K562 (cell line): Measurements from ENCODE around the gene SLFN14. TPM values are rescaled to one million over a fixed set of nuclear protein-coding genes. Genes with fewer than 3 reads are reported as not detected.

ENCODE experiments used
- ATAC-seq: fragments of 200-7000 bp; cut with Tn5 transposase; 3 replicates; pipeline ENCODE4 v1.9.1; 2020; ENCODE audit warnings: moderate library complexity
- BruUV-seq: library from RNA; stranded (reverse); fragments of 400-500 nt; replicated peaks from 2 replicates; lab custom pipeline; 2021; lab: Mats Ljungman, UMichigan
- CTCF ChIA-PET: fragments of 300-600 bp; formaldehyde crosslinking; extraction: SDS; loops from one replicate; lab custom pipeline; 2021; ENCODE audit warnings: low intra/inter-chr PET ratio; lab: Yijun Ruan, JAX
- POLR2A ChIA-PET: fragments of 300-600, 350-650 bp; sonication (Branson Sonifier 250); formaldehyde crosslinking; extraction: SDS; loops from one replicate; lab custom pipeline; 2021; ENCODE audit warnings: antibody characterized with exemption, inconsistent platforms; lab: Yijun Ruan, JAX
- DNase-seq, 4 experiments: peaks; one replicate each; pipeline versions ENCODE4 v3.0.0 to v3.0.0-alpha.2; 2011 to 2018; ENCODE audit warnings: low spot score in 3 of 4, mixed read lengths in 3 of 4; ENCODE audit errors: extremely low read depth in 1 of 4
- FAIRE-seq: peaks from 2 replicates; lab custom pipeline; 2011; peaks lifted over from hg19 to GRCh38; lab: Jason Lieb, UNC
- H2AFZ ChIP-seq: 2 replicates; pipeline ENCODE4 v1.6.0; 2011; ENCODE audit warnings: low read depth, low read length, control low read depth, inconsistent platforms
- H3K27ac ChIP-seq: fragments of 200-600 bp; 3 replicates; pipeline ENCODE4 v1.8.0; 2011; ENCODE audit warnings: low read depth, mild to moderate bottlenecking, control low read depth, inconsistent platforms, low read length, moderate library complexity, mixed read lengths; ENCODE audit errors: extremely low read depth
- H3K27me3 ChIP-seq, 2 experiments: fragments of 300-600 bp in 1 of 2; 2 replicates in 1 of 2; 3 replicates in 1 of 2; pipeline versions ENCODE4 v1.6.0 to v1.8.0; 2011; ENCODE audit warnings: inconsistent platforms in 2 of 2, low read length in 2 of 2, mild to moderate bottlenecking in 1 of 2, mixed read lengths in 1 of 2, moderate library complexity in 1 of 2; ENCODE audit not compliant: control insufficient read depth in 2 of 2, insufficient read depth in 2 of 2
- H3K36me3 ChIP-seq: fragments of 300-600 bp; 3 replicates; pipeline ENCODE4 v1.8.0; 2011; ENCODE audit warnings: mild to moderate bottlenecking, low read length, inconsistent platforms; ENCODE audit not compliant: control insufficient read depth, insufficient read depth
- H3K4me1 ChIP-seq, 2 experiments: fragments of 200-600 bp in 1 of 2; replicated peaks in 1 of 2; 2 replicates in 1 of 2; 3 replicates in 1 of 2; pipeline versions ENCODE4 v1.5.1 to v1.8.0; 2011; ENCODE audit warnings: inconsistent platforms in 2 of 2, low read length in 2 of 2, mild to moderate bottlenecking in 1 of 2, mixed read lengths in 1 of 2, moderate library complexity in 1 of 2; ENCODE audit not compliant: control insufficient read depth in 2 of 2, insufficient read depth in 2 of 2
- H3K4me2 ChIP-seq: 2 replicates; pipeline ENCODE4 v1.6.1; 2011; ENCODE audit warnings: low read length, control low read depth, inconsistent platforms, mixed read lengths; ENCODE audit not compliant: insufficient read depth
- H3K4me3 ChIP-seq: fragments of 200-600 bp; sonication (generic), shearing (Covaris generic); 2 replicates; pipeline ENCODE4 v1.5.1; 2016; ENCODE audit warnings: control low read depth, inconsistent platforms
- H3K79me2 ChIP-seq: fragments of 200-600 bp; 3 replicates; pipeline ENCODE4 v1.8.0; 2011; ENCODE audit warnings: low read length, inconsistent platforms; ENCODE audit not compliant: control insufficient read depth, insufficient read depth
- H3K9ac ChIP-seq, 2 experiments: 2 replicates each; pipeline versions ENCODE4 v1.6.0 to v1.6.1; 2011; ENCODE audit warnings: low read depth in 2 of 2, low read length in 2 of 2, control low read depth in 1 of 2, inconsistent platforms in 1 of 2, mild to moderate bottlenecking in 1 of 2, mixed read lengths in 1 of 2; ENCODE audit not compliant: insufficient read depth in 1 of 2
- H3K9me1 ChIP-seq: one replicate; pipeline ENCODE4 v1.6.0; 2011; ENCODE audit warnings: inconsistent platforms, mild to moderate bottlenecking, low read length, moderate library complexity; ENCODE audit not compliant: control insufficient read depth, insufficient read depth
- H3K9me3 ChIP-seq: replicated peaks from 2 replicates; pipeline ENCODE4 v1.5.1; 2011; ENCODE audit warnings: low read depth, low read length, inconsistent platforms; ENCODE audit not compliant: control insufficient read depth, insufficient read depth
- H4K20me1 ChIP-seq: replicated peaks from 2 replicates; pipeline ENCODE4 v1.6.1; 2011; ENCODE audit warnings: low read length, inconsistent platforms, mixed read lengths; ENCODE audit not compliant: control insufficient read depth, insufficient read depth
- C11orf30 ChIP-seq: fragments of 450-650 bp; IDR thresholded peaks from 2 replicates; pipeline ENCODE4 v1.6.1; 2016; ENCODE audit warnings: low read depth, mild to moderate bottlenecking
- MAFF ChIP-seq: IDR thresholded peaks from 2 replicates; pipeline ENCODE4 v1.6.1; 2012; ENCODE audit warnings: low read length, improper control_type of control experiment
- MAFG ChIP-seq: fragments of 450-650 bp; conservative IDR thresholded peaks from 2 replicates; pipeline ENCODE4 v1.6.1; 2016; ENCODE audit warnings: missing genetic modification characterization, missing compliant biosample characterization
- MAFK ChIP-seq: IDR thresholded peaks from 2 replicates; pipeline ENCODE4 v1.6.1; 2011; ENCODE audit warnings: low read length, improper control_type of control experiment
- MIER1 ChIP-seq: fragments of 450-650 bp; IDR thresholded peaks from 2 replicates; pipeline ENCODE4 v1.6.1; 2016; ENCODE audit warnings: antibody characterized with exemption, mild to moderate bottlenecking, low read depth
- SMC3 ChIP-seq: conservative IDR thresholded peaks from 2 replicates; pipeline ENCODE4 v1.6.1; 2011; ENCODE audit warnings: low read depth, low read length, improper control_type of control experiment; ENCODE audit not compliant: insufficient read depth
- ZBTB7A ChIP-seq: IDR thresholded peaks from 2 replicates; pipeline ENCODE4 v1.6.1; 2011; ENCODE audit warnings: low read depth, mild to moderate bottlenecking, low read length, moderate library complexity, borderline replicate concordance; ENCODE audit not compliant: control insufficient read depth
- ZKSCAN3 ChIP-seq: fragments of 250-450 bp; sonication (Bioruptor Pico); IDR thresholded peaks from 2 replicates; pipeline ENCODE4 v1.4.0; 2020
- ZNF316 ChIP-seq: fragments of 450-650 bp; IDR thresholded peaks from 2 replicates; pipeline ENCODE4 v1.6.1; 2016
- WGBS: fragments of 100-300 bp; shearing (Covaris generic); methylation state at CpG from one replicate; pipeline ENCODE4 v1.1.6; 2016; ENCODE audit warnings: low coverage, mixed read lengths; ENCODE audit not compliant: insufficient coverage; ENCODE audit errors: missing lambda C conversion rate; 5-methylcytosine and 5-hydroxymethylcytosine counted together
- in situ Hi-C: fragments of 300-500 bp; cut with MboI; formaldehyde crosslinking; loops from 4 replicates; pipeline ENCODE4 v1.15.0; 2018; ENCODE audit warnings: inconsistent platforms, mixed read lengths
- intact Hi-C: fragments of 100-400 bp; cut with micrococcal nuclease; formaldehyde crosslinking; loops from 2 replicates; pipeline ENCODE4 v1.14.2; 2022
- polyA plus RNA-seq, 8 experiments: library from polyadenylated mRNA; depleted of rRNA in 4 of 8; stranded (reverse) in 5 of 8; unstranded in 3 of 8; fragments of >200 nt; fragmentation: Nextera tagmentation in 2 of 8; fragmentation: Illumina TruSeq in 1 of 8; extraction: Ambion mirVana in 2 of 8; extraction: Trizol in 1 of 8; gene quantifications; 2 replicates each; pipeline versions ENCODE4 v1.2.1 to v1.2.3, GENCODE V29; 2011 to 2014; ENCODE audit warnings: inconsistent platforms in 1 of 8, missing spikeins in 1 of 8
- total RNA-seq, 7 experiments: library from RNA; depleted of rRNA in 6 of 7; stranded (reverse); fragments of >200 nt in 6 of 7; fragmentation: Illumina TruSeq in 2 of 7; extraction: Trizol in 2 of 7; gene quantifications; 2 replicates each; pipeline versions ENCODE4 v1.2.1 to v1.2.3, GENCODE V29; 2011 to 2021; ENCODE audit warnings: low replicate concordance in 1 of 7
- TF ChIP-seq, protein P1 (sequence below), 3 experiments: fragments of 200-800 bp in 1 of 3; sonication (Bioruptor generic) in 1 of 3; sonication (generic) in 1 of 3; formaldehyde crosslinking in 1 of 3; IDR thresholded peaks; 2 replicates each; pipeline versions ENCODE4 v1.6.1 to v1.8.0; 2016 to 2022; ENCODE audit warnings: mild to moderate bottlenecking in 2 of 3, missing compliant biosample characterization in 2 of 3, missing genetic modification characterization in 2 of 3, missing genetic modification reagents in 1 of 3
- TF ChIP-seq, protein P2 (sequence below): fragments of 250-450 bp; sonication (Bioruptor Pico); IDR thresholded peaks from 2 replicates; pipeline ENCODE4 v1.5.0; 2021; ENCODE audit warnings: mild to moderate bottlenecking, borderline replicate concordance

SLFN14 gene
- total and polyA plus RNA-seq, 9 of the 15 experiments (the other 6 are each of a cell fraction or from before 2014, with no cell fraction given), result 1.3 to 4.3 (median 3.1) TPM

DNA sequence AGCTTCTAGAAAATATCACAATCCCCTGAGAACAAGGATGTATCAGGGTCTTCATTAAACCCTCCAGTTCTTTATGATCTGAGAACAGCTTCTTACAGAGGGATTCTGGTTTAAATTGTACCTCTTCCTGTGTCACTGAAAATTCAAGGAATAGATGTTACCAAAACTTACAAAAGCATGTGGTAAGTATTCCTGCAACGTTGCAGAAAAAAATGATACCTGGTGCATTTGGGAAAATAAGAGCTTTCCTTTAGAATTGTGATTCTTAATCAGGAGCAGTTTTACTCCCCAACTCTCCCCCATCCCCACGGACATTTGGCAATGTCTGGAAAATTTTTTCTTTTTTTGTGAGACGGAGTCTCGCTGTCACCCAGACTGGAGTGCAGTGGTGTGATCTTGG, 7.3 kb downstream of the SLFN14 start:
- no peaks in the 10 kb centered on the region for H4K20me1 ChIP-seq
- WGBS, result 66% methylated on average over 4 of the region's 4 CpGs
- H3K4me3 ChIP-seq, result no peak overlapping the region
- TF ChIP-seq SMC3 (no peak), ZNF316 (peak; percentile 68), MAFF (peak; percentile 63), MAFG (tag) (peak; percentile 56), C11orf30 (peak; percentile 47; the same call in 1 of the 2 replicates), ZKSCAN3 (CRISPR knock-in tag) (no peak), ZBTB7A (no peak), MAFK (peak; percentile 59; the same call in 1 of the 2 replicates), MIER1 (no peak)
- TF ChIP-seq, protein P1, sequence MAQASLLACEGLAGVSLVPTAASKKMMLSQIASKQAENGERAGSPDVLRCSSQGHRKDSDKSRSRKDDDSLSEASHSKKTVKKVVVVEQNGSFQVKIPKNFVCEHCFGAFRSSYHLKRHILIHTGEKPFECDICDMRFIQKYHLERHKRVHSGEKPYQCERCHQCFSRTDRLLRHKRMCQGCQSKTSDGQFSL (CRISPR knock-in tag; IDR thresholded peaks at IDR 0.05), result no peak
- TF ChIP-seq, protein P1 (tag; IDR thresholded peaks at IDR 0.05), result no peak
- TF ChIP-seq, protein P2, sequence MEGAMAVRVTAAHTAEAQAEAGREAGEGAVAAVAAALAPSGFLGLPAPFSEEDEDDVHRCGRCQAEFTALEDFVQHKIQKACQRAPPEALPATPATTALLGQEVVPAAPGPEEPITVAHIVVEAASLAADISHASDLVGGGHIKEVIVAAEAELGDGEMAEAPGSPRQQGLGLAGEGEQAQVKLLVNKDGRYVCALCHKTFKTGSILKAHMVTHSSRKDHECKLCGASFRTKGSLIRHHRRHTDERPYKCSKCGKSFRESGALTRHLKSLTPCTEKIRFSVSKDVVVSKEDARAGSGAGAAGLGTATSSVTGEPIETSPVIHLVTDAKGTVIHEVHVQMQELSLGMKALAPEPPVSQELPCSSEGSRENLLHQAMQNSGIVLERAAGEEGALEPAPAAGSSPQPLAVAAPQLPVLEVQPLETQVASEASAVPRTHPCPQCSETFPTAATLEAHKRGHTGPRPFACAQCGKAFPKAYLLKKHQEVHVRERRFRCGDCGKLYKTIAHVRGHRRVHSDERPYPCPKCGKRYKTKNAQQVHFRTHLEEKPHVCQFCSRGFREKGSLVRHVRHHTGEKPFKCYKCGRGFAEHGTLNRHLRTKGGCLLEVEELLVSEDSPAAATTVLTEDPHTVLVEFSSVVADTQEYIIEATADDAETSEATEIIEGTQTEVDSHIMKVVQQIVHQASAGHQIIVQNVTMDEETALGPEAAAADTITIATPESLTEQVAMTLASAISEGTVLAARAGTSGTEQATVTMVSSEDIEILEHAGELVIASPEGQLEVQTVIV (CRISPR knock-in tag), result no peak
- no peaks in the 10 kb centered on the region for H3K27me3 ChIP-seq
- no peaks in the 10 kb centered on the region for H3K9me3 ChIP-seq
- H3K4me1 ChIP-seq, result peaks cover 0 to 13% of the 10 kb centered on the region in 2 experiments; a peak in 2 of 5 replicates
- DNase-seq (no peak), FAIRE-seq (no peak), ATAC-seq (no peak)
- ChIA-PET CTCF (no interaction called here), POLR2A (interaction anchor here (1.2 to 3.8 kb wide), 3 partner anchors 9 to 49 kb away, joined by 3 to 14 read pairs (median 7); no protein-coding TSS in a partner anchor)
- intact Hi-C loops (no loop called here), in situ Hi-C loops (no loop called here)
- H3K27ac ChIP-seq, result no peak overlapping the region
- H3K36me3 ChIP-seq, result no peaks in the 10 kb centered on the region; the same call in 1 of the 3 replicates
- H2AFZ ChIP-seq, result no peak overlapping the region
- no peak overlapping the region for H3K4me2 ChIP-seq
- BruUV-seq, result no TSS peak
- no peaks in the 10 kb centered on the region; the same call in 2 of the 3 replicates for H3K79me2 ChIP-seq
- no peak overlapping the region for H3K9ac ChIP-seq
- H3K9me1 ChIP-seq, result no peaks in the 10 kb centered on the region
